ENCODE measurements around the gene PPP1R1C. TPM values are rescaled to one million over a fixed set of nuclear protein-coding genes. Genes with fewer than 3 reads are reported as not detected.

The PPP1R1C gene
- total RNA-seq, 1 experiment from 2014 or later = 2.0 TPM

- no peak overlapping the region for H3K27ac Mint-ChIP-seq (ENCODE audit: unreplicated experiment)
- no peaks in the 10 kb centered on the region for H3K36me3 Mint-ChIP-seq (ENCODE audit: insufficient read depth, unreplicated experiment)
- intact Hi-C loops (cut with micrococcal nuclease; ENCODE audit: unreplicated experiment) = no loop called here
- CTCF ChIA-PET = no interaction called here
- no peak overlapping the region for H3K4me3 Mint-ChIP-seq (ENCODE audit: low read depth, unreplicated experiment)
- DNase-seq = no peak
- no peaks in the 10 kb centered on the region for H3K27me3 Mint-ChIP-seq (ENCODE audit: unreplicated experiment)
- no TSS peak for BruUV-seq (replicated peaks)
- peaks cover 17% of the 10 kb centered on the region for H3K4me1 Mint-ChIP-seq (ENCODE audit: low read depth, unreplicated experiment)
- H3K9me3 Mint-ChIP-seq (ENCODE audit: low read depth, unreplicated experiment) = no peaks in the 10 kb centered on the region
- no peak for TF ChIP-seq CTCF (IDR thresholded peaks at IDR 0.05; ENCODE audit: unreplicated experiment)
Observed at GRCh38 chr2:182066400-182067087, 80.9 kb downstream of the PPP1R1C start.

GRCh38 chr2:182067393-182067792, 81.7 kb downstream of the PPP1R1C start:
- no TSS peak for BruUV-seq (replicated peaks)
- H3K27me3 Mint-ChIP-seq (ENCODE audit: unreplicated experiment) = no peaks in the 10 kb centered on the region
- no peaks in the 10 kb centered on the region for H3K9me3 Mint-ChIP-seq (ENCODE audit: low read depth, unreplicated experiment)
- intact Hi-C loops (cut with micrococcal nuclease; ENCODE audit: unreplicated experiment) = no loop called here
- CTCF ChIA-PET = no interaction called here
- no peak for DNase-seq
- no peak overlapping the region for H3K4me3 Mint-ChIP-seq (ENCODE audit: low read depth, unreplicated experiment)
- no peak overlapping the region for H3K27ac Mint-ChIP-seq (ENCODE audit: unreplicated experiment)
- H3K36me3 Mint-ChIP-seq (ENCODE audit: insufficient read depth, unreplicated experiment) = no peaks in the 10 kb centered on the region
- H3K4me1 Mint-ChIP-seq (ENCODE audit: low read depth, unreplicated experiment) = peaks cover 17% of the 10 kb centered on the region
- TF ChIP-seq CTCF (IDR thresholded peaks at IDR 0.05; ENCODE audit: unreplicated experiment) = no peak

- H3K36me3 Mint-ChIP-seq (ENCODE audit: insufficient read depth, unreplicated experiment) = no peaks in the 10 kb centered on the region
- peaks cover 17% of the 10 kb centered on the region for H3K4me1 Mint-ChIP-seq (ENCODE audit: low read depth, unreplicated experiment)
- DNase-seq = no peak
- no peaks in the 10 kb centered on the region for H3K9me3 Mint-ChIP-seq (ENCODE audit: low read depth, unreplicated experiment)
- TF ChIP-seq CTCF (IDR thresholded peaks at IDR 0.05; ENCODE audit: unreplicated experiment) = no peak
- H3K27ac Mint-ChIP-seq (ENCODE audit: unreplicated experiment) = no peak overlapping the region
- CTCF ChIA-PET = interaction anchor here (0.7 kb wide), 1 partner anchor 180 kb away, joined by 3 read pairs; no protein-coding TSS in a partner anchor
- intact Hi-C loops (cut with micrococcal nuclease; ENCODE audit: unreplicated experiment) = no loop called here
- no TSS peak for BruUV-seq (replicated peaks)
- no peak overlapping the region for H3K4me3 Mint-ChIP-seq (ENCODE audit: low read depth, unreplicated experiment)
- no peaks in the 10 kb centered on the region for H3K27me3 Mint-ChIP-seq (ENCODE audit: unreplicated experiment)
Observed at GRCh38 chr2:182068811-182069210, 83.2 kb downstream of the PPP1R1C start.

GRCh38 chr2:182069416-182069815, 83.8 kb downstream of the PPP1R1C start:
- CTCF ChIA-PET = no interaction called here
- Mint-ChIP-seq H3K4me3 (ENCODE audit: low read depth, unreplicated experiment) (no peak overlapping the region), H3K27me3 (ENCODE audit: unreplicated experiment) (no peaks in the 10 kb centered on the region), H3K27ac (ENCODE audit: unreplicated experiment) (no peak overlapping the region), H3K4me1 (ENCODE audit: low read depth, unreplicated experiment) (peaks cover 17% of the 10 kb centered on the region), H3K9me3 (ENCODE audit: low read depth, unreplicated experiment) (no peaks in the 10 kb centered on the region), H3K36me3 (ENCODE audit: insufficient read depth, unreplicated experiment) (no peaks in the 10 kb centered on the region)
- no peak for DNase-seq
- no TSS peak for BruUV-seq (replicated peaks)
- no peak for TF ChIP-seq CTCF (IDR thresholded peaks at IDR 0.05; ENCODE audit: unreplicated experiment)
- intact Hi-C loops (cut with micrococcal nuclease; ENCODE audit: unreplicated experiment) = no loop called here
